H1 (cell line): Measurements from ENCODE around the gene LYZ. TPM values are rescaled to one million over a fixed set of nuclear protein-coding genes. Genes with fewer than 3 reads are reported as not detected.

Source experiments
- CTCF ChIA-PET: fragments of 300-600 bp; sonication (Branson Sonifier 250); formaldehyde crosslinking; loops from one replicate; lab custom pipeline; 2021; ENCODE audit not compliant: partially characterized antibody; lab: Charles Lee
- POLR2A ChIA-PET: fragments of 300-600 bp; sonication (Branson Sonifier 250); formaldehyde crosslinking; loops from one replicate; lab custom pipeline; 2021; ENCODE audit warnings: inconsistent platforms; ENCODE audit not compliant: partially characterized antibody; lab: Charles Lee
- DNase-seq, 2 experiments: peaks; one replicate each; pipeline versions ENCODE4 v3.0.0 to v3.0.0-alpha.2; 2010 to 2022; ENCODE audit warnings: low spot score in 2 of 2, low read depth in 1 of 2, mixed read lengths in 1 of 2
- FAIRE-seq: peaks from 2 replicates; lab custom pipeline; 2011; peaks lifted over from hg19 to GRCh38; lab: Jason Lieb, UNC
- H2AFZ ChIP-seq: 2 replicates; pipeline ENCODE4 v1.8.1; 2012; ENCODE audit warnings: low read length, inconsistent platforms
- H2AK5ac ChIP-seq: 2 replicates; pipeline ENCODE4 v1.6.1; 2013; ENCODE audit warnings: low read depth, low read length
- H2BK120ac ChIP-seq: replicated peaks from 2 replicates; pipeline ENCODE3; 2013; ENCODE audit warnings: low read depth, low read length, inconsistent platforms
- H2BK12ac ChIP-seq: 2 replicates; pipeline ENCODE4 v1.6.1; 2013; ENCODE audit warnings: low read depth, low read length
- H2BK15ac ChIP-seq: 2 replicates; pipeline ENCODE4 v1.6.1; 2013; ENCODE audit warnings: low read length
- H2BK20ac ChIP-seq: 2 replicates; pipeline ENCODE4 v1.6.1; 2013; ENCODE audit warnings: low read length
- H2BK5ac ChIP-seq: 2 replicates; pipeline ENCODE4 v1.6.1; 2013; ENCODE audit warnings: low read depth, low read length
- H3K14ac ChIP-seq: 2 replicates; pipeline ENCODE4 v1.6.1; 2013; ENCODE audit warnings: inconsistent platforms; ENCODE audit not compliant: insufficient read length
- H3K18ac ChIP-seq: 2 replicates; pipeline ENCODE4 v1.6.1; 2013; ENCODE audit warnings: low read length; ENCODE audit errors: extremely low read depth
- H3K23ac ChIP-seq: 2 replicates; pipeline ENCODE4 v1.6.1; 2013; ENCODE audit warnings: inconsistent platforms; ENCODE audit not compliant: insufficient read length
- H3K23me2 ChIP-seq: 2 replicates; pipeline ENCODE4 v1.6.1; 2013; ENCODE audit warnings: low read depth, low read length
- H3K27ac ChIP-seq: 2 replicates; pipeline ENCODE4 v1.6.1; 2011; ENCODE audit warnings: low read depth, low read length, inconsistent platforms
- H3K27me3 ChIP-seq, 4 experiments: replicated peaks in 1 of 4; 1 replicate in 1 of 4; 2 replicates in 3 of 4; pipeline versions ENCODE4 v1.6.1 to v1.8.1; 2011 to 2013; ENCODE audit warnings: low read length in 3 of 4, mild to moderate bottlenecking in 3 of 4, inconsistent platforms in 2 of 4, mixed read lengths in 2 of 4, moderate library complexity in 1 of 4; ENCODE audit not compliant: control insufficient read depth in 3 of 4, insufficient read depth in 3 of 4; ENCODE audit errors: extremely low read depth in 1 of 4
- H3K36me3 ChIP-seq, 4 experiments: 2 replicates each; pipeline versions ENCODE4 v1.6.1 to v1.8.1; 2011 to 2013; ENCODE audit warnings: mild to moderate bottlenecking in 4 of 4, low read length in 3 of 4, moderate library complexity in 2 of 4, control low read depth in 1 of 4, inconsistent platforms in 1 of 4; ENCODE audit not compliant: insufficient read depth in 4 of 4, control insufficient read depth in 2 of 4
- H3K4ac ChIP-seq: replicated peaks from 2 replicates; pipeline ENCODE3; 2013; ENCODE audit warnings: low read length, low read depth, mixed read lengths, inconsistent platforms; ENCODE audit not compliant: insufficient read length
- H3K4me1 ChIP-seq, 4 experiments: replicated peaks in 1 of 4; 1 replicate in 1 of 4; 2 replicates in 3 of 4; pipeline versions ENCODE4 v1.6.1 to v1.8.1; 2011 to 2013; ENCODE audit warnings: low read length in 3 of 4, inconsistent platforms in 2 of 4, mixed read lengths in 1 of 4; ENCODE audit not compliant: insufficient read depth in 4 of 4, control insufficient read depth in 3 of 4
- H3K4me2 ChIP-seq, 2 experiments: 2 replicates each; pipeline versions ENCODE4 v1.6.1 to v1.8.1; 2011 to 2013; ENCODE audit warnings: low read depth in 2 of 2, low read length in 2 of 2, control low read depth in 1 of 2, inconsistent platforms in 1 of 2, mild to moderate bottlenecking in 1 of 2; ENCODE audit not compliant: insufficient read depth in 1 of 2
- H3K4me3 ChIP-seq, 4 experiments: fragments of 200-600, 300-600 bp in 1 of 4; sonication (generic), shearing (Covaris generic), sonication (Bioruptor Twin) in 1 of 4; 2 replicates each; pipeline versions ENCODE4 v1.5.1 to v1.8.1; 2011 to 2016; ENCODE audit warnings: low read length in 4 of 4, low read depth in 3 of 4, control low read depth in 2 of 4, inconsistent platforms in 2 of 4, mild to moderate bottlenecking in 2 of 4, mixed read lengths in 1 of 4, moderate library complexity in 1 of 4; ENCODE audit not compliant: insufficient read depth in 2 of 4; ENCODE audit errors: extremely low read depth in 1 of 4
- H3K56ac ChIP-seq: replicated peaks from 2 replicates; pipeline ENCODE3; 2013; ENCODE audit warnings: low read depth, mild to moderate bottlenecking, mixed read lengths, low read length, inconsistent platforms; ENCODE audit not compliant: insufficient read length
- H3K79me1 ChIP-seq: 2 replicates; pipeline ENCODE4 v1.6.1; 2013; ENCODE audit warnings: low read depth, low read length, control low read depth
- H3K79me2 ChIP-seq, 2 experiments: 2 replicates each; pipeline versions ENCODE4 v1.6.1 to v1.8.1; 2012 to 2013; ENCODE audit warnings: low read length in 2 of 2, mild to moderate bottlenecking in 2 of 2, inconsistent platforms in 1 of 2; ENCODE audit not compliant: insufficient read depth in 2 of 2, control insufficient read depth in 1 of 2
- H3K9ac ChIP-seq, 4 experiments: replicated peaks in 1 of 4; 1 replicate in 1 of 4; 2 replicates in 3 of 4; pipeline versions ENCODE4 v1.6.1 to v1.8.1; 2011 to 2013; ENCODE audit warnings: low read depth in 3 of 4, low read length in 3 of 4, control low read depth in 2 of 4, mild to moderate bottlenecking in 2 of 4, moderate library complexity in 2 of 4, inconsistent platforms in 1 of 4; ENCODE audit errors: extremely low read depth in 1 of 4
- H3K9me3 ChIP-seq, 2 experiments: 2 replicates each; pipeline versions ENCODE4 v1.6.1 to v1.8.1; 2012 to 2013; ENCODE audit warnings: mild to moderate bottlenecking in 2 of 2, moderate library complexity in 2 of 2, control low read depth in 1 of 2, inconsistent platforms in 1 of 2, low read depth in 1 of 2, low read length in 1 of 2, mixed read lengths in 1 of 2; ENCODE audit not compliant: insufficient read depth in 2 of 2
- H4K20me1 ChIP-seq, 2 experiments: replicated peaks in 1 of 2; 2 replicates each; pipeline versions ENCODE3 to v1.8.1; 2011 to 2013; ENCODE audit warnings: inconsistent platforms in 2 of 2, low read length in 2 of 2, mild to moderate bottlenecking in 1 of 2; ENCODE audit not compliant: insufficient read depth in 2 of 2, control insufficient read depth in 1 of 2
- H4K5ac ChIP-seq: 2 replicates; pipeline ENCODE4 v1.6.1; 2013; ENCODE audit warnings: low read length, low read depth, mixed read lengths, inconsistent platforms; ENCODE audit not compliant: insufficient read length
- H4K8ac ChIP-seq: 2 replicates; pipeline ENCODE4 v1.8.0; 2013; ENCODE audit warnings: mild to moderate bottlenecking, moderate library complexity, low read length, inconsistent platforms; ENCODE audit not compliant: insufficient read depth; ENCODE audit errors: extremely low read depth
- H4K91ac ChIP-seq: replicated peaks from 2 replicates; pipeline ENCODE3; 2013; ENCODE audit warnings: low read length, mixed read lengths, inconsistent platforms; ENCODE audit not compliant: insufficient read length
- WGBS, 2 experiments: shearing (Covaris generic) in 1 of 2; methylation state at CpG; one replicate each; pipeline versions ENCODE4 v1.1.6 to v1.1.7; 2013 to 2015; ENCODE audit warnings: low lambda C conversion rate in 2 of 2, mixed read lengths in 2 of 2, inconsistent platforms in 1 of 2, low coverage in 1 of 2, missing lambda C conversion rate in 1 of 2; ENCODE audit not compliant: insufficient replicate concordance in 2 of 2, insufficient coverage in 1 of 2, insufficient read length in 1 of 2; ENCODE audit errors: extremely low coverage in 1 of 2, missing lambda C conversion rate in 1 of 2; 5-methylcytosine and 5-hydroxymethylcytosine counted together
- polyA plus RNA-seq, 7 experiments: library from polyadenylated mRNA; depleted of rRNA in 3 of 7; stranded (reverse) in 5 of 7; unstranded in 2 of 7; fragments of >200 nt in 5 of 7; fragments of 200-250 nt in 2 of 7; gene quantifications; 1 replicate in 5 of 7; 2 replicates in 1 of 7; 4 replicates in 1 of 7; pipeline versions ENCODE4 v1.2.1 to v1.2.3, GENCODE V29; 2011 to 2013; ENCODE audit warnings: missing spikeins in 2 of 7, mixed read lengths in 2 of 7
- total RNA-seq: library from RNA; stranded (reverse); fragmentation: NEBNext Ultra II Directional; extraction: Animal tissue kit (Norgen Biotek cat#: 25700); gene quantifications from 2 replicates; pipeline ENCODE4 v1.2.1, GENCODE V29; 2021

Gene LYZ
- total and polyA plus RNA-seq, 2 of the 8 experiments (the other 6 are each of a cell fraction or from before 2014, with no cell fraction given) = not detected

DNA sequence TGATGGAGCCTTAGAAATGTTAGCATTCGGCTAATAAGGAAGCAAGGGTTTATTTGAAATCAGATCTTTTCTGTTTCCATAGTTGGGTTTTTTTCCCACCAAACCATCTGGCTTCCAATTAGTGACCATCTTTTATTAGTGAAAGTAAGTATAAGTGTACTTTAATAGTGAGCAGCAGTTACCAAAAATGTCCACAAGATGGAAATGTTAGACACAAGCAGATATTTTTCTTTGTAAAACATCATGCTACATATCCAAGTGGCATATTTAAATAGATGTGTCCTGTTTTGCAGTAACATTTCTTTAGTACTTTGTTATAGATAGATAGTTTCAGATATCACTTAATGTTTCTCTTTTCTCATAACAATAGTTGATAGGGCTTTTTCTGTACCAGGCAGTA lies 40.2 kb downstream of the LYZ start:
- H2BK12ac ChIP-seq = no peak overlapping the region
- no peak overlapping the region for H3K14ac ChIP-seq
- no peak overlapping the region for H3K4me2 ChIP-seq
- no peak overlapping the region for H2BK120ac ChIP-seq
- H4K20me1 ChIP-seq = no peaks in the 10 kb centered on the region
- H3K9me3 ChIP-seq = no peaks in the 10 kb centered on the region
- no peaks in the 10 kb centered on the region for H3K4me1 ChIP-seq
- H3K27me3 ChIP-seq = peaks cover 0 to 1% (median 0%) of the 10 kb centered on the region in 4 experiments; a peak in 1 of 7 replicates
- H4K8ac ChIP-seq = no peak overlapping the region
- H3K36me3 ChIP-seq = peaks cover 0 to 14% (median 3%) of the 10 kb centered on the region in 4 experiments; a peak in 3 of 8 replicates
- no peak overlapping the region for H2BK5ac ChIP-seq
- H3K18ac ChIP-seq = no peak overlapping the region
- no peaks in the 10 kb centered on the region for H3K79me2 ChIP-seq
- H2BK20ac ChIP-seq = no peak overlapping the region
- no peaks in the 10 kb centered on the region for H3K23me2 ChIP-seq
- no peak overlapping the region for H4K91ac ChIP-seq
- no peak overlapping the region for H2BK15ac ChIP-seq
- 95% methylated on average over 1 of the region's 1 CpG; no CpG with 5 or more reads in 1 of the 2 experiments for WGBS, 2 experiments
- no peaks in the 10 kb centered on the region for H3K79me1 ChIP-seq
- DNase-seq = no peak
- H3K4ac ChIP-seq = no peak overlapping the region
- H3K27ac ChIP-seq = no peak overlapping the region
- FAIRE-seq = no peak
- H3K4me3 ChIP-seq = no peak overlapping the region
- no peak overlapping the region for H2AFZ ChIP-seq
- POLR2A ChIA-PET = interaction anchor here (0.6 kb wide), 1 partner anchor 76 kb away, joined by 3 read pairs; no protein-coding TSS in a partner anchor
- H3K23ac ChIP-seq = no peak overlapping the region
- CTCF ChIA-PET = interaction anchor here (0.8 to 3.6 kb wide), 5 partner anchors 15 to 182 kb away, joined by 3 to 23 read pairs (median 3); no protein-coding TSS in a partner anchor
- H3K56ac ChIP-seq = no peak overlapping the region
- H4K5ac ChIP-seq = no peak overlapping the region
- no peak overlapping the region for H3K9ac ChIP-seq
- no peak overlapping the region for H2AK5ac ChIP-seq
